ENCODE measurements around the gene ROPN1L. TPM values are rescaled to one million over a fixed set of nuclear protein-coding genes. Genes with fewer than 3 reads are reported as not detected.

Gene ROPN1L
- total and polyA plus RNA-seq, 2 of the 8 experiments (the other 6 are each of a cell fraction or from before 2014, with no cell fraction given), result 0.24 to 0.73 TPM

DNA sequence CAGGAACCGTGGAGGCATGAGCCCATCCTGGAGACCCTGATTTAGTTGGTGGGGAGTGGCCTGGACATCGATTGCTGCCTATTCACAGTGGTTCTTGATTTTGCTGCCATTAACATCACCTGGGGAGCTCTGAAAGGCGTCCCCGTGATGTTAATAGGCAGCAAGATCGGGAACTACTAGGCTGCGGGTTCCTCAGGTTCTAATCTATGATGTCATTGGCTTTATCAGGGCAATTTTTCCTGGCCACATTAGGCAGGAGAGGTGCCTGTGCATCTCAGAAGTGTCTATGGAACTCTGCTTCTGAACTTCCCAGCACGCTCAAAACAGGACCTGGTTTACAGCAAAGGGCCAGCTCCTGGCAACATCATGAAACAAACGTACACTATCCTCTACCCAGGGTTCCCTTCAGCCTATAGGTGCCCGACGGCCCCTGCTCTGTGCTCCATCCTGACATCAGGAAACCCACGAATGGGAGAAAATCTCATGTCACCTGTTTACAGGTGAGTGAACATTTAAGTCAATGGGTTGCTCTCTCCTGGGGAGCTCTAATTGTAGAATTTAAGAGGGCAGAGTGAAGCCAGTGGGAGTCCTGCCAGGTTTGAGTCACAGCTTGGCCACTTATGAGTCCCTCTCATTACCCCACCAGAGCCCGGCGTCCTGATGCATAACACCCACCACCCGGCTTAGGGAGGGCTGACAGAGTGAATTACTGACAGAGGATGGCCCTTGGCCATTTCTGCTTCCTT lies 49.4 kb downstream of the ROPN1L start:
- H4K20me1 ChIP-seq (replicated peaks in 1 of 2; ENCODE audit: control insufficient read depth in 1 of 2, insufficient read depth in 2 of 2, low read length in 2 of 2), result no peaks in the 10 kb centered on the region
- no peaks in the 10 kb centered on the region for H3K23me2 ChIP-seq (ENCODE audit: low read depth, low read length)
- no peak overlapping the region for H2BK5ac ChIP-seq (ENCODE audit: low read depth, low read length)
- peaks cover 14 to 22% of the 10 kb centered on the region in 2 experiments for H3K9me3 ChIP-seq (ENCODE audit: insufficient read depth in 2 of 2, low read depth in 1 of 2, low read length in 1 of 2)
- H3K79me1 ChIP-seq (ENCODE audit: low read depth, low read length), result no peaks in the 10 kb centered on the region
- no peak overlapping the region for H2BK120ac ChIP-seq (replicated peaks; ENCODE audit: low read depth, low read length)
- ChIA-PET POLR2A (ENCODE audit: partially characterized antibody) (no interaction called here), CTCF (ENCODE audit: partially characterized antibody) (interaction anchor here (0.6 to 6.9 kb wide), 7 partner anchors 10 to 134 kb away, joined by 3 to 80 read pairs (median 5); no protein-coding TSS in a partner anchor)
- no peak overlapping the region for H2AK5ac ChIP-seq (ENCODE audit: low read depth, low read length)
- H3K27me3 ChIP-seq (replicated peaks in 1 of 4; ENCODE audit: control insufficient read depth in 3 of 4, extremely low read depth in 1 of 4, insufficient read depth in 3 of 4, low read length in 3 of 4), result no peaks in the 10 kb centered on the region
- H3K4me3 ChIP-seq (ENCODE audit: extremely low read depth in 1 of 4, insufficient read depth in 2 of 4, low read depth in 3 of 4, low read length in 4 of 4), result no peak overlapping the region
- no peak overlapping the region for H4K91ac ChIP-seq (replicated peaks; ENCODE audit: insufficient read length, low read length)
- H3K56ac ChIP-seq (replicated peaks; ENCODE audit: insufficient read length, low read depth, low read length), result no peak overlapping the region
- H3K14ac ChIP-seq (ENCODE audit: insufficient read length), result no peak overlapping the region
- no peak overlapping the region for H2BK20ac ChIP-seq (ENCODE audit: low read length)
- H3K4ac ChIP-seq (replicated peaks; ENCODE audit: insufficient read length, low read depth, low read length), result no peak overlapping the region
- H3K4me2 ChIP-seq (ENCODE audit: insufficient read depth in 1 of 2, low read depth in 2 of 2, low read length in 2 of 2), result no peak overlapping the region
- H3K9ac ChIP-seq (replicated peaks in 1 of 4; ENCODE audit: extremely low read depth in 1 of 4, low read depth in 3 of 4, low read length in 3 of 4), result no peak overlapping the region
- no peak overlapping the region for H3K27ac ChIP-seq (ENCODE audit: low read depth, low read length)
- no peak overlapping the region for H2AFZ ChIP-seq (ENCODE audit: low read length)
- H3K18ac ChIP-seq (ENCODE audit: extremely low read depth, low read length), result no peak overlapping the region
- no peak overlapping the region for H4K8ac ChIP-seq (ENCODE audit: extremely low read depth, insufficient read depth, low read length)
- TF ChIP-seq CHD1 (IDR thresholded peaks at IDR 0.05; ENCODE audit: low read depth, low read length), result no peak
- TF ChIP-seq, protein P1, sequence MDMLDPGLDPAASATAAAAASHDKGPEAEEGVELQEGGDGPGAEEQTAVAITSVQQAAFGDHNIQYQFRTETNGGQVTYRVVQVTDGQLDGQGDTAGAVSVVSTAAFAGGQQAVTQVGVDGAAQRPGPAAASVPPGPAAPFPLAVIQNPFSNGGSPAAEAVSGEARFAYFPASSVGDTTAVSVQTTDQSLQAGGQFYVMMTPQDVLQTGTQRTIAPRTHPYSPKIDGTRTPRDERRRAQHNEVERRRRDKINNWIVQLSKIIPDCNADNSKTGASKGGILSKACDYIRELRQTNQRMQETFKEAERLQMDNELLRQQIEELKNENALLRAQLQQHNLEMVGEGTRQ (IDR thresholded peaks at IDR 0.05; ENCODE audit: low read length), result no peak
- no peak overlapping the region for H2BK12ac ChIP-seq (ENCODE audit: low read depth, low read length)
- no peak overlapping the region for H4K5ac ChIP-seq (ENCODE audit: insufficient read length, low read depth, low read length)
- no peak overlapping the region; the same call in 1 of the 2 replicates for H2BK15ac ChIP-seq (ENCODE audit: low read length)
- no peak for FAIRE-seq
- H3K36me3 ChIP-seq (ENCODE audit: control insufficient read depth in 2 of 4, insufficient read depth in 4 of 4, low read length in 3 of 4), result no peaks in the 10 kb centered on the region
- 82% methylated on average over 14 of the region's 14 CpGs; no CpG with 5 or more reads in 1 of the 2 experiments for WGBS, 2 experiments (ENCODE audit: extremely low coverage in 1 of 2, insufficient coverage in 1 of 2, insufficient read length in 1 of 2, insufficient replicate concordance in 2 of 2, low coverage in 1 of 2, low lambda C conversion rate in 2 of 2, missing lambda C conversion rate in 1 of 2)
- no peak overlapping the region for H3K23ac ChIP-seq (ENCODE audit: insufficient read length)
- peaks cover 0 to 5% (median 0%) of the 10 kb centered on the region in 4 experiments; a peak in 2 of 7 replicates for H3K4me1 ChIP-seq (replicated peaks in 1 of 4; ENCODE audit: control insufficient read depth in 3 of 4, insufficient read depth in 4 of 4, low read length in 3 of 4)
- H3K79me2 ChIP-seq (ENCODE audit: control insufficient read depth in 1 of 2, insufficient read depth in 2 of 2, low read length in 2 of 2), result no peaks in the 10 kb centered on the region
- no peak for DNase-seq (ENCODE audit: low read depth in 1 of 2, low spot score in 2 of 2)

Data from H1 (cell line).